Hepatic stellate cell (primary cell): Measurements from ENCODE around the gene ADPRHL1.
"Not testable (repeated sequence)": the region's sequence is repeated elsewhere in the genome, so short reads cannot be mapped to it uniquely, and the experiment has no call there.

Experiments
- DNase-seq: peaks from one replicate; pipeline ENCODE4 v3.0.0; 2011; ENCODE audit warnings: low spot score

The ADPRHL1 gene

GRCh38 chr13:113454936-113455335, 1.6 kb upstream of the ADPRHL1 start:
- no peak for DNase-seq

- no peak for DNase-seq
These were observed 822 bp downstream of the ADPRHL1 start for GRCh38 chr13:113452466-113452865.

GRCh38 chr13:113451951-113452421, 1.3 kb downstream of the ADPRHL1 start:
- DNase-seq: no peak

GRCh38 chr13:113450861-113451620, 2.2 kb downstream of the ADPRHL1 start:
- not testable (repeated sequence) for DNase-seq

- not testable (repeated sequence) for DNase-seq
These were observed 2.9 kb downstream of the ADPRHL1 start for GRCh38 chr13:113450348-113450744.

- no peak for DNase-seq
These were observed 3.5 kb downstream of the ADPRHL1 start for GRCh38 chr13:113449693-113450347.

- DNase-seq: peak; percentile 44
These were observed 4.2 kb downstream of the ADPRHL1 start for GRCh38 chr13:113448885-113449692.

- no peak for DNase-seq
These were observed 4.8 kb downstream of the ADPRHL1 start for GRCh38 chr13:113448545-113448884.

GRCh38 chr13:113447596-113447995, 5.7 kb downstream of the ADPRHL1 start:
- DNase-seq: no peak

- DNase-seq: no peak
These were observed 6.8 kb downstream of the ADPRHL1 start for GRCh38 chr13:113446488-113446854.

GRCh38 chr13:113445791-113446487, 7.3 kb downstream of the ADPRHL1 start:
- DNase-seq: no peak

GRCh38 chr13:113443991-113444390, 9.3 kb downstream of the ADPRHL1 start:
- DNase-seq: no peak

GRCh38 chr13:113442985-113443362, 10.3 kb downstream of the ADPRHL1 start:
- no peak for DNase-seq

GRCh38 chr13:113442354-113442984, 10.8 kb downstream of the ADPRHL1 start:
- DNase-seq: no peak

- DNase-seq: no peak
These were observed 11.6 kb downstream of the ADPRHL1 start for GRCh38 chr13:113441661-113442060.

- peak; percentile 62 for DNase-seq
These were observed 15.8 kb downstream of the ADPRHL1 start for GRCh38 chr13:113437408-113438010.

GRCh38 chr13:113436866-113437265, 16.4 kb downstream of the ADPRHL1 start:
- not testable (repeated sequence) for DNase-seq

- DNase-seq: not testable (repeated sequence)
These were observed 17.4 kb downstream of the ADPRHL1 start for GRCh38 chr13:113435907-113436306.

GRCh38 chr13:113433391-113433916, 19.8 kb downstream of the ADPRHL1 start:
- no peak for DNase-seq

- DNase-seq: no peak
These were observed 20.6 kb downstream of the ADPRHL1 start for GRCh38 chr13:113432506-113433270.
